ENCODE results near the gene CC2D1A.

Gene CC2D1A

DNA sequence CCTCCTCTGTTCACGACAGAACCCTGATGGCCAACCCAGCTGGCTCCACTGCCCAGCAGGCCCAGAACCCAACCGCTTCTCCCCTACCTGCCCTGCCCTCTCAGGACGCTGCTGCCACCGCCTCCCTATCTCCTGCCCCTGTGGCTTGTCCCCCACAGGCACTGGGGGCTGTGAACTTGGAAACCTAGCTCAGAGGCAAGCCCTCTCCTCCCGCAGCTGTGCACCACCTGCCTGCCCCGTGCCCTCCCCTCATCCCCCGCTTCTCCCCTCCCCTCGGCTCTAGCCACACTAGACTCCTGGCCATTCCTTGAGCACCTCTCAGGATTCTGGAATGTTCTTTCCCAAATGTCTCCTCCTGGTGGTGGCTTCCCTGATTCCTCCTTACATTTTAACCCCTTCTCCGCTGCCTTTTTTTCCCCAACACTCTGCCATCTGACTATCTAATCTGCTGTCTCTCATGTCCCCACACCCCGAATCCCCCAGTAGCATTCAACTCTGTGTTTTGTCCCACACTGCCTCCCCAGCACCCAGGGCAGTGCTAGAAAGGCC lies 22.4 kb upstream of the CC2D1A start:
- TF ChIP-seq, protein P1, sequence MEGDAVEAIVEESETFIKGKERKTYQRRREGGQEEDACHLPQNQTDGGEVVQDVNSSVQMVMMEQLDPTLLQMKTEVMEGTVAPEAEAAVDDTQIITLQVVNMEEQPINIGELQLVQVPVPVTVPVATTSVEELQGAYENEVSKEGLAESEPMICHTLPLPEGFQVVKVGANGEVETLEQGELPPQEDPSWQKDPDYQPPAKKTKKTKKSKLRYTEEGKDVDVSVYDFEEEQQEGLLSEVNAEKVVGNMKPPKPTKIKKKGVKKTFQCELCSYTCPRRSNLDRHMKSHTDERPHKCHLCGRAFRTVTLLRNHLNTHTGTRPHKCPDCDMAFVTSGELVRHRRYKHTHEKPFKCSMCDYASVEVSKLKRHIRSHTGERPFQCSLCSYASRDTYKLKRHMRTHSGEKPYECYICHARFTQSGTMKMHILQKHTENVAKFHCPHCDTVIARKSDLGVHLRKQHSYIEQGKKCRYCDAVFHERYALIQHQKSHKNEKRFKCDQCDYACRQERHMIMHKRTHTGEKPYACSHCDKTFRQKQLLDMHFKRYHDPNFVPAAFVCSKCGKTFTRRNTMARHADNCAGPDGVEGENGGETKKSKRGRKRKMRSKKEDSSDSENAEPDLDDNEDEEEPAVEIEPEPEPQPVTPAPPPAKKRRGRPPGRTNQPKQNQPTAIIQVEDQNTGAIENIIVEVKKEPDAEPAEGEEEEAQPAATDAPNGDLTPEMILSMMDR (IDR thresholded peaks at IDR 0.05; ENCODE audit: low read length, missing control alignments): peak; percentile 25
- no peak overlapping the region for H3K4me3 ChIP-seq (replicated peaks; ENCODE audit: low read depth, low read length)
- DNase-seq (ENCODE audit: low read depth): no peak

- DNase-seq (ENCODE audit: low read depth): no peak
- no peak overlapping the region for H3K4me3 ChIP-seq (replicated peaks; ENCODE audit: low read depth, low read length)
- TF ChIP-seq, protein P1 (IDR thresholded peaks at IDR 0.05; ENCODE audit: low read length, missing control alignments): no peak
These were observed 21.0 kb upstream of the CC2D1A start for GRCh38 chr19:13884726-13885591.

GRCh38 chr19:13885826-13886365 lies 20.1 kb upstream of the CC2D1A start:
- TF ChIP-seq, protein P1 (IDR thresholded peaks at IDR 0.05; ENCODE audit: low read length, missing control alignments): no peak
- DNase-seq (ENCODE audit: low read depth): no peak
- H3K4me3 ChIP-seq (replicated peaks; ENCODE audit: low read depth, low read length): no peak overlapping the region

DNA sequence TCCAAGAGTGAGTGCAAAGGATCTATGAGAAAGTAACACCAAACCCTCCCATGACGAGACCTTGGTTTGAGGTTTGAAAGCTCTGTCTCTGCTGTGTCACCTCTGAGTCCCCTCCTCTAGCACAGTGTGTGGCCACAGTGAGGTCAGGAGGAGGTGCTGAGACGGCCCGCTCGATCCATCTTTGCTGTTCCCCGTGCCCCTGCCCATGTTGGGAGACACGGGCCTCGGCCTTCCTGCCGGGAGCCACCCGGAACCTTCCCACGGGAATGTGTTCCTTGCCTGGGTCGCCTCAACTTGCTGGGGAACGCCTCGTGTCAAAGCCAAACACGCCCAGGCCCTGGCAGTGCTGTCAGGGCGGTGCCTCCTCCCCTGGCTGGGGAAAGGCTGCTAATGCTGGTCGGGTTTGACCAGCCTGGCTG lies 19.0 kb upstream of the CC2D1A start:
- no peak overlapping the region for H3K4me3 ChIP-seq (replicated peaks; ENCODE audit: low read depth, low read length)
- TF ChIP-seq, protein P1 (IDR thresholded peaks at IDR 0.05; ENCODE audit: low read length, missing control alignments): no peak
- no peak for DNase-seq (ENCODE audit: low read depth)

DNA sequence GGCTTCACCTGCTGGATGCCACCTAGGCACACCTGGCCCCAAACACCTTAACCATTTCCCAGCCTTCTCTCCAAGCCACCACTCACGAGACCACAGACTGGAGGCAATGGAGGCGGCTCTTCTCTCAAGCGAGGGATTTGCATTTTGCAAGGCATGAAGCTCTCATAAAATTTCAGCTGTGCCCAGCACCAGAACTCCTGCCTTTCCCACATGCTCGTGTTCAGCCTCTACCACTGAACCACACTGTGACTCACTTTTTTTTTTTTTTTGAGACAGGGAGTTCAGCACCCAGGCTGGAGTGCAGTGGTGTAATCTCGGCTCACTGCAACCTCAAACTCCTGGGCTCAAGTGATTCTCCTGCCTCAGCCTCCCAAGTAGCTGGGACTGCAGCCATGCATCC lies 18.5 kb upstream of the CC2D1A start:
- TF ChIP-seq, protein P1 (IDR thresholded peaks at IDR 0.05; ENCODE audit: low read length, missing control alignments): no peak
- peak; percentile 21 for DNase-seq (ENCODE audit: low read depth)
- no peak overlapping the region for H3K4me3 ChIP-seq (replicated peaks; ENCODE audit: low read depth, low read length)

DNA sequence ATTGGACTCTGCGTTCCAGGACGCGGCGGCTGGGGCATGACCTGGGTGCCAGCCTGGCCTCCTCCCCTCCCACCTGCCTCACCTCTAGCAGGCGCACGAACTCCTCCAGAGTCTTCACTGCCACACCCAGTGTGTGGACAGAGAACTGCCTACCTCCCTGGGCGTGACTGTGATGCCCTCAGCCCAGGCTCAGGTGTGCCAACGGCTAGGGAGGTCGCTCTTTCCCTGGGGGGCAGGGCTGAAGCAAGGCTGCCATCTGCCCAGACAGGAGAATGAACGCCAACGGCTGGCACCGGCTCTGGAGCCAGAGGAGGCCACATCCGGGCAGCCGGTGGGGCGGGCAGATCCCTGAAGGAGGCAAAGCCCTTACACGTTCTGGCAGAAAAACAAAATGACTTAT lies 17.7 kb upstream of the CC2D1A start:
- H3K4me3 ChIP-seq (replicated peaks; ENCODE audit: low read depth, low read length): no peak overlapping the region
- DNase-seq (ENCODE audit: low read depth): no peak
- TF ChIP-seq, protein P1 (IDR thresholded peaks at IDR 0.05; ENCODE audit: low read length, missing control alignments): no peak

Measured in fibroblast of pulmonary artery (primary cell).